ENCODE data around the gene PTPN9. TPM values are rescaled to one million over a fixed set of nuclear protein-coding genes. Genes with fewer than 3 reads are reported as not detected.
"Not testable (repeated sequence)": the region's sequence is repeated elsewhere in the genome, so short reads cannot be mapped to it uniquely, and the experiment has no call there.

The PTPN9 gene
- total RNA-seq, 1 donor from 2014 or later: 37.2 TPM

- TF ChIP-seq CTCF (IDR thresholded peaks at IDR 0.05; ENCODE audit: insufficient read depth, low read length, poor library complexity, severe bottlenecking): no peak
- DNase-seq (ENCODE audit: low read depth): no peak
- Histone ChIP-seq H3K4me3 (ENCODE audit: low read depth, low read length) (no peak overlapping the region), H3K36me3 (ENCODE audit: control insufficient read depth, insufficient read depth, low read length) (no peaks in the 10 kb centered on the region), H3K27me3 (ENCODE audit: control insufficient read depth, insufficient read depth, low read length) (no peaks in the 10 kb centered on the region)
Observed at GRCh38 chr15:75542386-75542797, 36.7 kb downstream of the PTPN9 start.

GRCh38 chr15:75538376-75538775, 40.7 kb downstream of the PTPN9 start:
- DNase-seq (ENCODE audit: low read depth): no peak
- TF ChIP-seq CTCF (IDR thresholded peaks at IDR 0.05; ENCODE audit: insufficient read depth, low read length, poor library complexity, severe bottlenecking): no peak
- H3K27me3 ChIP-seq (ENCODE audit: control insufficient read depth, insufficient read depth, low read length): no peaks in the 10 kb centered on the region

DNA sequence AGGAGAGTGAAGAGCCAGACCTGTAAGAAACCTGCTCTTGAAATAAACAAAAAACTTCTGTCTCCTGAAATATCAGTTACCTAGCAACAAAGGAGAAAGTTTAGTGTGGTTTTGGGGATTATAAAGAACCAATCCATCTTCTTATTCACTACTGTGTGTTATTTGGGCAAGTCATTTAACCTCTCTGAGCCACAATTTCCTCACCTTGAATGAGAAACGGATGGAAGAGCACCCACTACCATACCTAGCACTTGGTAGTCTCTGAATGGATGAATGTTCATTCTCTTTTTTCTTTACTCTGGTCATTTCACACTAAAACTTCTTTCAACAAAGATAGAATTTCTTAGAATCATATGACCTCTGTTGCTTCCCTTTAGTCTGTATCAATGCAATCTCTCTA, 45.2 kb downstream of the PTPN9 start:
- H3K4me3 ChIP-seq (ENCODE audit: low read depth, low read length): no peak overlapping the region
- no peak for TF ChIP-seq CTCF (IDR thresholded peaks at IDR 0.05; ENCODE audit: insufficient read depth, low read length, poor library complexity, severe bottlenecking)
- no peak for DNase-seq (ENCODE audit: low read depth)
- no peaks in the 10 kb centered on the region for H3K27me3 ChIP-seq (ENCODE audit: control insufficient read depth, insufficient read depth, low read length)
- no peaks in the 10 kb centered on the region for H3K36me3 ChIP-seq (ENCODE audit: control insufficient read depth, insufficient read depth, low read length)

More at GRCh38 chr15:75538376-75538775, 40.7 kb downstream of the PTPN9 start:
- no peak overlapping the region for H3K4me3 ChIP-seq (ENCODE audit: low read depth, low read length)
- no peaks in the 10 kb centered on the region for H3K36me3 ChIP-seq (ENCODE audit: control insufficient read depth, insufficient read depth, low read length)

GRCh38 chr15:75532413-75533250, 46.5 kb downstream of the PTPN9 start:
- DNase-seq (ENCODE audit: low read depth): no peak
- TF ChIP-seq CTCF (IDR thresholded peaks at IDR 0.05; ENCODE audit: insufficient read depth, low read length, poor library complexity, severe bottlenecking): peak; percentile 41
- H3K36me3 ChIP-seq (ENCODE audit: control insufficient read depth, insufficient read depth, low read length): no peaks in the 10 kb centered on the region
- no peaks in the 10 kb centered on the region for H3K27me3 ChIP-seq (ENCODE audit: control insufficient read depth, insufficient read depth, low read length)
- no peak overlapping the region for H3K4me3 ChIP-seq (ENCODE audit: low read depth, low read length)

- no peaks in the 10 kb centered on the region for H3K36me3 ChIP-seq (ENCODE audit: control insufficient read depth, insufficient read depth, low read length)
- no peak for TF ChIP-seq CTCF (IDR thresholded peaks at IDR 0.05; ENCODE audit: insufficient read depth, low read length, poor library complexity, severe bottlenecking)
- DNase-seq (ENCODE audit: low read depth): no peak
Observed at GRCh38 chr15:75531041-75531450, 48.1 kb downstream of the PTPN9 start.

GRCh38 chr15:75530169-75530568, 48.9 kb downstream of the PTPN9 start:
- no peaks in the 10 kb centered on the region for H3K36me3 ChIP-seq (ENCODE audit: control insufficient read depth, insufficient read depth, low read length)
- H3K4me3 ChIP-seq (ENCODE audit: low read depth, low read length): no peak overlapping the region
- TF ChIP-seq CTCF (IDR thresholded peaks at IDR 0.05; ENCODE audit: insufficient read depth, low read length, poor library complexity, severe bottlenecking): no peak
- DNase-seq (ENCODE audit: low read depth): no peak
- H3K27me3 ChIP-seq (ENCODE audit: control insufficient read depth, insufficient read depth, low read length): no peaks in the 10 kb centered on the region

More at GRCh38 chr15:75531041-75531450, 48.1 kb downstream of the PTPN9 start:
- Histone ChIP-seq H3K27me3 (ENCODE audit: control insufficient read depth, insufficient read depth, low read length) (no peaks in the 10 kb centered on the region), H3K4me3 (ENCODE audit: low read depth, low read length) (no peak overlapping the region)

- H3K36me3 ChIP-seq (ENCODE audit: control insufficient read depth, insufficient read depth, low read length); H3K27me3 ChIP-seq (ENCODE audit: control insufficient read depth, insufficient read depth, low read length); DNase-seq (ENCODE audit: low read depth); H3K4me3 ChIP-seq (ENCODE audit: low read depth, low read length): not testable (repeated sequence)
Observed at GRCh38 chr15:75525756-75526155, 53.4 kb downstream of the PTPN9 start.
